Measurements from ENCODE around the gene MYCBP2. TPM values are rescaled to one million over a fixed set of nuclear protein-coding genes. Genes with fewer than 3 reads are reported as not detected.

MYCBP2 gene
- total RNA-seq, 1 donor from 2014 or later: 84.7 TPM

DNA sequence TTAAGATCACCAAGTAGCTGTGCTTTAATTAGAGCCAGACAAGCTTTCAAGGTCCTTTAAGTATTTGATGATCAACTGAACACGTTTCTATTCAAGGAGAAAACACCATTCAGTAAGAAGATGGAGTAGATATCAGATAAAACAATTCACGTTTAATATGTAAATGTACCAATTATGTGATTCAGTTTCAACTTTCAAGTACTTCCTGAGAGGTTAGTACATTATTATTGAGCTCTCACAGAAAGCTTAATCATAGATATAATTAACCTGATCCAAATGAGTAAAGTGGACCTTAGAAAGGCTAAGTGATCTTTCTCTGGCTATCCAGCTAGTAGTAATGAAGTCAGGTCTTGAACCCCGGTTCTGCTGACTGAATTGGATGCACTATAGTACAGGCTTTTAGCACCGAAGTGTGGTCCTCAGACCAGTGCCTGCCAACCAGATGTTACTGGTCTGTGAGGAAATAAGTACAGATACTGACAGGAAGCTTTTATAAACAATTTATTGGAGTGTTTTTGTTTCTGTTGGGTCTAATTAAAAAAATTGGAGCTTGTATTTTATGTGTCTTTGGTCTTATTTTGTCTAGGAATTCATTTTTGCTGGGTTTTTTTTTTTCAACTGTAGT lies 324.8 kb downstream of the MYCBP2 start:
- H3K4me1 Mint-ChIP-seq (ENCODE audit: unreplicated experiment): peaks cover 2% of the 10 kb centered on the region
- H3K36me3 Mint-ChIP-seq (ENCODE audit: unreplicated experiment): peaks cover 37% of the 10 kb centered on the region
- no peak overlapping the region for H3K4me3 Mint-ChIP-seq (ENCODE audit: unreplicated experiment)
- H3K9me3 Mint-ChIP-seq (ENCODE audit: unreplicated experiment): no peaks in the 10 kb centered on the region
- no peak for DNase-seq (ENCODE audit: extremely low spot score, unreplicated experiment)
- TF ChIP-seq, protein P1, sequence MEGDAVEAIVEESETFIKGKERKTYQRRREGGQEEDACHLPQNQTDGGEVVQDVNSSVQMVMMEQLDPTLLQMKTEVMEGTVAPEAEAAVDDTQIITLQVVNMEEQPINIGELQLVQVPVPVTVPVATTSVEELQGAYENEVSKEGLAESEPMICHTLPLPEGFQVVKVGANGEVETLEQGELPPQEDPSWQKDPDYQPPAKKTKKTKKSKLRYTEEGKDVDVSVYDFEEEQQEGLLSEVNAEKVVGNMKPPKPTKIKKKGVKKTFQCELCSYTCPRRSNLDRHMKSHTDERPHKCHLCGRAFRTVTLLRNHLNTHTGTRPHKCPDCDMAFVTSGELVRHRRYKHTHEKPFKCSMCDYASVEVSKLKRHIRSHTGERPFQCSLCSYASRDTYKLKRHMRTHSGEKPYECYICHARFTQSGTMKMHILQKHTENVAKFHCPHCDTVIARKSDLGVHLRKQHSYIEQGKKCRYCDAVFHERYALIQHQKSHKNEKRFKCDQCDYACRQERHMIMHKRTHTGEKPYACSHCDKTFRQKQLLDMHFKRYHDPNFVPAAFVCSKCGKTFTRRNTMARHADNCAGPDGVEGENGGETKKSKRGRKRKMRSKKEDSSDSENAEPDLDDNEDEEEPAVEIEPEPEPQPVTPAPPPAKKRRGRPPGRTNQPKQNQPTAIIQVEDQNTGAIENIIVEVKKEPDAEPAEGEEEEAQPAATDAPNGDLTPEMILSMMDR (IDR thresholded peaks at IDR 0.05): no peak
- H3K27ac Mint-ChIP-seq (ENCODE audit: unreplicated experiment): no peak overlapping the region
- no peaks in the 10 kb centered on the region for H3K27me3 Mint-ChIP-seq (ENCODE audit: unreplicated experiment)

DNA sequence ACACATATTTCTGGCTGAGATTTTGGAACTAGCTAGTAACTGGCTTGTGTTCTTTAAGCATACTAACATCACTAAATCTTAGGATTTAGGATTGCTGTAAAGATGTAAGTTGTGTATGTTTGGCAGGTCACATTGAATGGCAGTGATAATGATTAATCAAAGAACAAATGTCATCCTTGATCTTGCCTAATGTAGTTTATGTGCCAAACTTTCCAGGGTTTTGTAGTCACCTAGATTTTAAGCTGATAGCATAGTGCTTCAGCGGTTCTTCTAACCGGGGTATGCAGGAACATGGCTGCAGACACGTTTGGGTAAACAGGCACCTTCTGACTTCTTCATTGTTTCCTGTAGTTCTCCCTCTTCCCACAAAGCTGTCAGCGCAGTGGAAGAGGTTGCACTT lies 325.4 kb downstream of the MYCBP2 start:
- peaks cover 2% of the 10 kb centered on the region for H3K4me1 Mint-ChIP-seq (ENCODE audit: unreplicated experiment)
- H3K27ac Mint-ChIP-seq (ENCODE audit: unreplicated experiment): no peak overlapping the region
- DNase-seq (ENCODE audit: extremely low spot score, unreplicated experiment): no peak

DNA sequence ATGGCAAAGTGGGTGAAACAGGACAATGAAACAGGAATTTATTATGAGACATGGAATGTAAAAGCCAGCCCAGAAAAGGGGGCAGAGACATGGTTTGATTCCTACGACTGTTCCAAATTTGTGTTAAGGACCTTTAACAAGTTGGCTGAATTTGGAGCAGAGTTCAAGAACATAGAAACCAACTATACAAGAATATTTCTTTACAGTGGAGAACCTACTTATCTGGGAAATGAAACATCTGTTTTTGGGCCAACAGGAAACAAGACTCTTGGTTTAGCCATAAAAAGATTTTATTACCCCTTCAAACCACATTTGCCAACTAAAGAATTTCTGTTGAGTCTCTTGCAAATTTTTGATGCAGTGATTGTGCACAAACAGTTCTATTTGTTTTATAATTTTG lies 326.4 kb downstream of the MYCBP2 start:
- H3K27me3 Mint-ChIP-seq (ENCODE audit: unreplicated experiment): no peaks in the 10 kb centered on the region
- peaks cover 44% of the 10 kb centered on the region for H3K36me3 Mint-ChIP-seq (ENCODE audit: unreplicated experiment)
- H3K4me3 Mint-ChIP-seq (ENCODE audit: unreplicated experiment): no peak overlapping the region
- H3K9me3 Mint-ChIP-seq (ENCODE audit: unreplicated experiment): no peaks in the 10 kb centered on the region
- H3K27ac Mint-ChIP-seq (ENCODE audit: unreplicated experiment): no peak overlapping the region
- DNase-seq (ENCODE audit: extremely low spot score, unreplicated experiment): no peak
- peaks cover 4% of the 10 kb centered on the region for H3K4me1 Mint-ChIP-seq (ENCODE audit: unreplicated experiment)
- TF ChIP-seq, protein P1 (IDR thresholded peaks at IDR 0.05): no peak

More for the DNA sequence above, 325.4 kb downstream of the MYCBP2 start:
- peaks cover 40% of the 10 kb centered on the region for H3K36me3 Mint-ChIP-seq (ENCODE audit: unreplicated experiment)
- H3K4me3 Mint-ChIP-seq (ENCODE audit: unreplicated experiment): no peak overlapping the region
- H3K27me3 Mint-ChIP-seq (ENCODE audit: unreplicated experiment): no peaks in the 10 kb centered on the region
- TF ChIP-seq, protein P1 (IDR thresholded peaks at IDR 0.05): no peak
- H3K9me3 Mint-ChIP-seq (ENCODE audit: unreplicated experiment): no peaks in the 10 kb centered on the region

Other genes with a start within 250 kb of the MYCBP2 start
- gene SCEL, start 208.6 kb upstream of the MYCBP2 start, total RNA-seq: not detected in 2 replicates